Testis (tissue), 3 donors: ENCODE results near the gene PSTPIP2. TPM values are rescaled to one million over a fixed set of nuclear protein-coding genes. Genes with fewer than 3 reads are reported as not detected.

ENCODE experiments used
- DNase-seq: peaks from one replicate; pipeline ENCODE4 v3.0.0-alpha.2; 2019
- H3K27ac ChIP-seq, 2 donors: fragments of 200-600 bp; sonication (generic); one replicate each; pipeline ENCODE4 v1.5.1; 2019
- H3K27me3 ChIP-seq: fragments of 200-600 bp; sonication (generic); one replicate; pipeline ENCODE4 v1.5.1; 2019
- H3K36me3 ChIP-seq: fragments of 200-600 bp; sonication (generic); one replicate; pipeline ENCODE4 v1.5.1; 2017; ENCODE audit warnings: low read depth; ENCODE audit errors: missing control alignments
- H3K4me1 ChIP-seq: fragments of 200-600 bp; sonication (generic); one replicate; pipeline ENCODE4 v1.5.1; 2019
- H3K4me3 ChIP-seq, 2 donors: fragments of 200-600 bp; sonication (generic); one replicate each; pipeline ENCODE4 v1.5.1; 2017 to 2019
- H3K9me3 ChIP-seq: fragments of 200-600 bp; sonication (generic); one replicate; pipeline ENCODE4 v1.5.1; 2017
- POLR2A ChIP-seq: fragments of 450-650 bp; IDR thresholded peaks from one replicate; pipeline ENCODE4 v1.6.1; 2017; ENCODE audit warnings: antibody characterized with exemption, mild to moderate bottlenecking, moderate library complexity
- whole genome bisulfite sequencing, 2 donors: methylation state at CpG; one replicate each; pipeline ENCODE4 v1.1.5; 2018; 5-methylcytosine and 5-hydroxymethylcytosine counted together
- intact Hi-C: fragments of 100-400 bp; cut with DNase I; formaldehyde crosslinking; loops from one replicate; pipeline ENCODE4 v1.15.1; 2023; ENCODE audit warnings: low total_unique reads
- polyA plus RNA-seq: library from polyadenylated mRNA; stranded (reverse); fragments of 350-450 nt; fragmentation: Illumina TruSeq; extraction: RNeasy Lipid Tissue Mini Kit (QIAGEN cat#74804); gene quantifications from one replicate; pipeline ENCODE4 v1.2.3, GENCODE V29; 2014; ENCODE audit warnings: low read depth, low replicate concordance; ENCODE audit not compliant: insufficient read depth
- total RNA-seq, 2 donors: library from RNA; depleted of rRNA; stranded (reverse); fragments of >200 nt; gene quantifications; one replicate each; pipeline ENCODE4 v1.2.3, GENCODE V29; 2016
- TF ChIP-seq, protein P1 (sequence below), 3 experiments: fragments of 450-650 bp in 2 of 3; fragments of 200-600 bp in 1 of 3; sonication (generic) in 1 of 3; IDR thresholded peaks; one replicate each; pipeline ENCODE4 v1.5.1; 2016 to 2019; ENCODE audit warnings: antibody characterized with exemption in 3 of 3, mild to moderate bottlenecking in 2 of 3, moderate library complexity in 1 of 3

The PSTPIP2 gene
- total and polyA plus RNA-seq, 3 donors from 2014 or later, result 2.5 to 5.0 (median 3.5) TPM

DNA sequence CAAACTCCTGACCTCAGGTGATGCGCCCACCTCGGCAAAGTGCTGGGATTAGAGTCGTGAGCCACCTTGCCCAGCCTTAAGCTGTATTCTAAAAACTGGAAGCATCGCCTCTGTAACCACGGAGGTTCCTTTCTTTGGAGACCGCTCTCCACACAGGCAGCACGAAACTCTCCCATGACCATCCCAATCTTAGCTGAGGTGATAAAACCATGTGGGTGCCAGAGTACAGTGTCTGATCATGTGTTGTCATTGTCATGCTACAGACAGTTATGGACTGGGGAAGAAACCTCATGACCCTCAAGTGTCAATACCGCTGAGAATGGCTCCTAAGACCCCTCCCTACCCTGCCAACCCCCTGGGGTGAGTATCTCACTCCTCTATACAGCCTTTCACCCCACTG lies 63.5 kb downstream of the PSTPIP2 start:
- TF ChIP-seq, protein P1, sequence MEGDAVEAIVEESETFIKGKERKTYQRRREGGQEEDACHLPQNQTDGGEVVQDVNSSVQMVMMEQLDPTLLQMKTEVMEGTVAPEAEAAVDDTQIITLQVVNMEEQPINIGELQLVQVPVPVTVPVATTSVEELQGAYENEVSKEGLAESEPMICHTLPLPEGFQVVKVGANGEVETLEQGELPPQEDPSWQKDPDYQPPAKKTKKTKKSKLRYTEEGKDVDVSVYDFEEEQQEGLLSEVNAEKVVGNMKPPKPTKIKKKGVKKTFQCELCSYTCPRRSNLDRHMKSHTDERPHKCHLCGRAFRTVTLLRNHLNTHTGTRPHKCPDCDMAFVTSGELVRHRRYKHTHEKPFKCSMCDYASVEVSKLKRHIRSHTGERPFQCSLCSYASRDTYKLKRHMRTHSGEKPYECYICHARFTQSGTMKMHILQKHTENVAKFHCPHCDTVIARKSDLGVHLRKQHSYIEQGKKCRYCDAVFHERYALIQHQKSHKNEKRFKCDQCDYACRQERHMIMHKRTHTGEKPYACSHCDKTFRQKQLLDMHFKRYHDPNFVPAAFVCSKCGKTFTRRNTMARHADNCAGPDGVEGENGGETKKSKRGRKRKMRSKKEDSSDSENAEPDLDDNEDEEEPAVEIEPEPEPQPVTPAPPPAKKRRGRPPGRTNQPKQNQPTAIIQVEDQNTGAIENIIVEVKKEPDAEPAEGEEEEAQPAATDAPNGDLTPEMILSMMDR (IDR thresholded peaks at IDR 0.05), result no peak
- TF ChIP-seq POLR2A, result no peak
- H3K27ac ChIP-seq, result no peak overlapping the region
- no peaks in the 10 kb centered on the region for H3K27me3 ChIP-seq
- no peaks in the 10 kb centered on the region for H3K4me1 ChIP-seq
- DNase-seq, result no peak
- 99% methylated on average over 8 of the region's 8 CpGs for WGBS, 2 donors
- no peak overlapping the region for H3K4me3 ChIP-seq
- peaks cover 2% of the 10 kb centered on the region for H3K36me3 ChIP-seq
- H3K9me3 ChIP-seq, result no peaks in the 10 kb centered on the region
- intact Hi-C loops, result no loop called here

DNA sequence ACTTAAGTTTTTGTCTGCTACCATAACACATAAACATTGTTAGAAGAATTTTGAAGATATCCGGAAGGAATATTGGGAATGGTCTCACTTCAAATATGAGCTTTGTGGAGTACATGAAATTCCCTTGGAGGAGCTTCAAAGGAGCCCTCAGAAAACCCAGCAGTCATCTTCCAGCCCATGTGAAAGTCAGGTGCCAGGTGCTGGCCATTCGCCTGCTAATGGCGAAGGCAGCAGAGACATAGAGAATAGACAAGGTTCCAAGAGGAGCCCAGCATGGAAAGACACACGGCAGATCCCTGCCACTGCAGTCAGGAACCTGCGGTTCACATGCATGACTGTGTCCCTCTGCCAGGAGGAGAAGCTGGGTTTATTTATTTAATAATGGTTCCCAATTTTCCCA lies 64.9 kb downstream of the PSTPIP2 start:
- no peak for TF ChIP-seq POLR2A
- TF ChIP-seq, protein P1 (IDR thresholded peaks at IDR 0.05), result no peak
- H3K27me3 ChIP-seq, result no peaks in the 10 kb centered on the region
- H3K4me1 ChIP-seq, result no peaks in the 10 kb centered on the region
- H3K36me3 ChIP-seq, result peaks cover 2% of the 10 kb centered on the region
- DNase-seq, result no peak
- no peaks in the 10 kb centered on the region for H3K9me3 ChIP-seq
- 89 to 97% methylated on average over 5 of the region's 5 CpGs for WGBS, 2 donors
- intact Hi-C loops, result no loop called here
- no peak overlapping the region for H3K27ac ChIP-seq
- no peak overlapping the region for H3K4me3 ChIP-seq

DNA sequence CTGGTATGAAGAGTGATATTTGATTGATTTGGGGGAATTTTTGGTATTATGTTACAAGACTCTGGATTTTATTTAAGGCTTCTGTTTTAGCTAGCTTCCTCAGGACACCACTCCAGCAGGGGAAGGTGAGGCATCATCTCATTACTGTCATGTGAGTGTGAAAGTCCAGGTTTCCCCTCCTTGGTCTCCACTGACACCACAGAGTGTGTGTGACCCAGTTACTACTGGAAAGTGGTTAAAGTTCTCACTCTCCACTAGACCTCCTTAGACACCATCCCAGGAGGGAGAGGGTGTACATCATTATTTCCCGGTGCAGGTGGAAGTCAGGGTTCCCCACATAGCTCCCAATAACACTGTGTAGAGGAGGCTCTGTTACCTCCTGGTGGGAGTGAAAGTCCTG lies 69.1 kb downstream of the PSTPIP2 start:
- peaks cover 2% of the 10 kb centered on the region for H3K36me3 ChIP-seq
- DNase-seq, result no peak
- no peak overlapping the region for H3K27ac ChIP-seq
- no peaks in the 10 kb centered on the region for H3K9me3 ChIP-seq
- no peak overlapping the region for H3K4me3 ChIP-seq
- 100% methylated on average over 1 of the region's 1 CpG for WGBS, 2 donors
- no peaks in the 10 kb centered on the region for H3K27me3 ChIP-seq
- no peaks in the 10 kb centered on the region for H3K4me1 ChIP-seq
- TF ChIP-seq, protein P1 (IDR thresholded peaks at IDR 0.05), result no peak
- no peak for TF ChIP-seq POLR2A
- intact Hi-C loops, result no loop called here

DNA sequence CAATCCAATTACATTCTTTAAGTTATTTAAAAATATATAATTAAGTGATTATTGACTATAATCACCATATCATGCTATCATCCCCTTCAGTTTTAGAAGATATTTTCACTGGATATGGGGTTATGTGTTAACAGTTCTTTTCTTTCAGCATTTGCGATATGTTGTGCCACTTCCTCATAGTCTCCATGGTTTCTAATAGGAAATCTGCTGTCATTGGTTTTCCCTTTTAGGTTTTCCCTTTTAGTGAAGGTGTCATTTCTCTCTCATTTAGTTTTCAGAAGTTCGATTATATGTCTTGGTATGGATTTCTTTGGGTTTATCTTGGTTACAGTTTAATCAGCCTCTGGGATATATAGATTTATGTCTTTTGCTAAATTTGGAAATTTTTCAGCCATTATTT lies 70.2 kb downstream of the PSTPIP2 start:
- no peaks in the 10 kb centered on the region for H3K4me1 ChIP-seq
- H3K27ac ChIP-seq, result no peak overlapping the region
- no peak for TF ChIP-seq POLR2A
- TF ChIP-seq, protein P1 (IDR thresholded peaks at IDR 0.05), result no peak
- H3K27me3 ChIP-seq, result no peaks in the 10 kb centered on the region
- no peak for DNase-seq
- intact Hi-C loops, result no loop called here
- H3K9me3 ChIP-seq, result no peaks in the 10 kb centered on the region
- peaks cover 2% of the 10 kb centered on the region for H3K36me3 ChIP-seq
- 98% methylated on average over 2 of the region's 2 CpGs for WGBS, 2 donors
- H3K4me3 ChIP-seq, result no peak overlapping the region

DNA sequence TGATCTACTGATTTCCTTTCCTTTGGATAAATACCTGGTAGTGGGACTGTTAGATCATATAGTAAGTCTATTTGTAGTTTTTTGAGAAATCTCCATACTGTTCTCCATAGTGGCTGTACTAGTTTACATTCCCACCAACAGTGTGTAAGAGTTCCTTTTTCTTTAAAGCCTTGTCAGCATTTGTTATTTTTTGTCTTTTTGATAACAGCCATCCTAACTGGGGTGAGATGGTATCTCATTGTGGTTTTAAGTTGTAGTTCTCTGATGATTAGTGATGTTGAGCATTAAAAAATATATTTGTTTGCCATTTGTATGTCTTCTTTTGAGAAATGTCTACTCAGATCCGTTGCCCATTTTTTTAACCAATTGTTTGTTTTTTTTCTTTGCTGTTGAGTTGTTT lies 71.0 kb downstream of the PSTPIP2 start:
- Histone ChIP-seq H3K9me3 (no peaks in the 10 kb centered on the region), H3K4me1 (no peaks in the 10 kb centered on the region), H3K27ac (no peak overlapping the region), H3K27me3 (no peaks in the 10 kb centered on the region), H3K4me3 (no peak overlapping the region), H3K36me3 (peaks cover 2% of the 10 kb centered on the region)
- TF ChIP-seq POLR2A, result no peak
- TF ChIP-seq, protein P1 (IDR thresholded peaks at IDR 0.05), result no peak
- DNase-seq, result no peak
- WGBS, 2 donors, result 83 to 92% methylated on average over 1 of the region's 1 CpG
- intact Hi-C loops, result no loop called here
